H9 (cell line): Measurements from ENCODE around the gene NTPCR. TPM values are rescaled to one million over a fixed set of nuclear protein-coding genes. Genes with fewer than 3 reads are reported as not detected.
A peak's percentile ranks its signal among the peaks of the same experiment; 100 is the strongest.

Experiments used
- DNase-seq: peaks from one replicate; pipeline ENCODE4 v3.0.0-alpha.2; 2017
- H2AFZ ChIP-seq: one replicate; pipeline ENCODE4 v1.6.1; 2013; ENCODE audit warnings: mild to moderate bottlenecking, low read length, control low read depth, moderate library complexity
- H2AK5ac ChIP-seq: 2 replicates; pipeline ENCODE4 v1.6.1; 2013; ENCODE audit warnings: low read length, control low read depth, mixed read lengths; ENCODE audit not compliant: insufficient read length
- H2BK120ac ChIP-seq: one replicate; pipeline ENCODE4 v1.6.1; 2013; ENCODE audit warnings: low read depth, mild to moderate bottlenecking, low read length, control low read depth, inconsistent platforms; ENCODE audit not compliant: poor library complexity, severe bottlenecking
- H2BK12ac ChIP-seq: 2 replicates; pipeline ENCODE4 v1.6.1; 2013; ENCODE audit warnings: low read length, control low read depth, mixed read lengths, low read depth; ENCODE audit not compliant: insufficient read length
- H2BK15ac ChIP-seq: 2 replicates; pipeline ENCODE4 v1.6.1; 2013; ENCODE audit warnings: low read depth, low read length, control low read depth
- H2BK20ac ChIP-seq: one replicate; pipeline ENCODE4 v1.6.1; 2013; ENCODE audit warnings: low read depth, mild to moderate bottlenecking, low read length, control low read depth, inconsistent platforms; ENCODE audit not compliant: poor library complexity, severe bottlenecking
- H2BK5ac ChIP-seq: 2 replicates; pipeline ENCODE4 v1.6.1; 2013; ENCODE audit warnings: low read length, control low read depth, mixed read lengths; ENCODE audit not compliant: insufficient read length
- H3K14ac ChIP-seq: 2 replicates; pipeline ENCODE4 v1.6.1; 2013; ENCODE audit warnings: low read length, control low read depth; ENCODE audit not compliant: insufficient read depth
- H3K18ac ChIP-seq: 2 replicates; pipeline ENCODE4 v1.6.1; 2013; ENCODE audit warnings: low read depth, mild to moderate bottlenecking, mixed read lengths, low read length, control low read depth; ENCODE audit not compliant: insufficient read length
- H3K23ac ChIP-seq: 2 replicates; pipeline ENCODE4 v1.6.1; 2013; ENCODE audit warnings: low read length, control low read depth, mixed read lengths, low read depth; ENCODE audit not compliant: insufficient read length
- H3K23me2 ChIP-seq: 2 replicates; pipeline ENCODE4 v1.6.1; 2013; ENCODE audit warnings: low read depth, mild to moderate bottlenecking, mixed read lengths, low read length, control low read depth; ENCODE audit not compliant: insufficient read length, poor library complexity, severe bottlenecking
- H3K27ac ChIP-seq: 2 replicates; pipeline ENCODE4 v1.5.1; 2013; ENCODE audit warnings: low read length, control low read depth, mixed read lengths, low read depth; ENCODE audit not compliant: insufficient read length
- H3K27me3 ChIP-seq: 2 replicates; pipeline ENCODE4 v1.6.1; 2013; ENCODE audit warnings: low read length, control low read depth, inconsistent platforms; ENCODE audit not compliant: insufficient read depth
- H3K4ac ChIP-seq: 2 replicates; pipeline ENCODE4 v1.6.1; 2013; ENCODE audit warnings: low read depth, mild to moderate bottlenecking, control low read depth, inconsistent platforms, low read length, moderate library complexity
- H3K4me1 ChIP-seq: 2 replicates; pipeline ENCODE4 v1.6.1; 2013; ENCODE audit warnings: low read length, control low read depth, inconsistent platforms; ENCODE audit not compliant: insufficient read depth
- H3K4me2 ChIP-seq: 2 replicates; pipeline ENCODE4 v1.6.1; 2013; ENCODE audit warnings: low read length, control low read depth, mixed read lengths; ENCODE audit not compliant: insufficient read length, insufficient read depth
- H3K56ac ChIP-seq: 2 replicates; pipeline ENCODE4 v1.6.1; 2013; ENCODE audit warnings: low read depth, mild to moderate bottlenecking, mixed read lengths, low read length, control low read depth; ENCODE audit not compliant: insufficient read length
- H3K79me1 ChIP-seq: 2 replicates; pipeline ENCODE4 v1.6.1; 2013; ENCODE audit warnings: low read depth, mild to moderate bottlenecking, moderate library complexity, low read length, control low read depth, inconsistent platforms; ENCODE audit not compliant: insufficient read depth, poor library complexity, severe bottlenecking
- H3K79me2 ChIP-seq: 2 replicates; pipeline ENCODE4 v1.6.1; 2013; ENCODE audit warnings: low read length, control low read depth, inconsistent platforms; ENCODE audit not compliant: insufficient read depth
- H3K9ac ChIP-seq: 2 replicates; pipeline ENCODE4 v1.6.1; 2013; ENCODE audit warnings: low read length, control low read depth, mixed read lengths; ENCODE audit not compliant: insufficient read length; ENCODE audit errors: extremely low read depth
- H3K9me3 ChIP-seq: one replicate; pipeline ENCODE4 v1.6.1; 2013; ENCODE audit warnings: low read depth, low read length, inconsistent platforms; ENCODE audit not compliant: control insufficient read depth
- H3T11ph ChIP-seq: one replicate; pipeline ENCODE4 v1.6.1; 2013; ENCODE audit warnings: mild to moderate bottlenecking, low read length, control low read depth, inconsistent platforms
- H4K20me1 ChIP-seq: one replicate; pipeline ENCODE4 v1.6.1; 2013; ENCODE audit not compliant: control insufficient read depth, insufficient read length, insufficient read depth
- H4K5ac ChIP-seq: 2 replicates; pipeline ENCODE4 v1.6.1; 2013; ENCODE audit warnings: low read depth, mild to moderate bottlenecking, mixed read lengths, low read length, control low read depth; ENCODE audit not compliant: insufficient read length
- H4K8ac ChIP-seq: replicated peaks from 2 replicates; pipeline ENCODE4 v1.6.1; 2013; ENCODE audit warnings: low read length, control low read depth, mixed read lengths, low read depth; ENCODE audit not compliant: insufficient read length
- H4K91ac ChIP-seq: 2 replicates; pipeline ENCODE4 v1.6.1; 2013; ENCODE audit warnings: low read depth, mild to moderate bottlenecking, moderate library complexity, mixed read lengths, low read length, control low read depth; ENCODE audit not compliant: insufficient read length
- H3K27ac Mint-ChIP-seq, 3 experiments: 2 replicates in 2 of 3; 3 replicates in 1 of 3; pipeline ENCODE4 v1.8.0; 2020 to 2021; ENCODE audit warnings: mixed read lengths in 3 of 3, mild to moderate bottlenecking in 1 of 3, moderate library complexity in 1 of 3
- H3K27me3 Mint-ChIP-seq: 2 replicates; pipeline ENCODE4 v1.8.0; 2021; ENCODE audit warnings: low read depth, mild to moderate bottlenecking, moderate library complexity, mixed read lengths
- H3K36me3 Mint-ChIP-seq, 3 experiments: 2 replicates in 2 of 3; 3 replicates in 1 of 3; pipeline ENCODE4 v1.8.0; 2020 to 2021; ENCODE audit warnings: low read depth in 3 of 3, mixed read lengths in 3 of 3; ENCODE audit not compliant: insufficient read depth in 1 of 3
- H3K4me1 Mint-ChIP-seq, 2 experiments: 2 replicates each; pipeline ENCODE4 v1.8.0; 2020; ENCODE audit warnings: mixed read lengths in 2 of 2
- H3K4me3 Mint-ChIP-seq, 2 experiments: 2 replicates in 1 of 2; 3 replicates in 1 of 2; pipeline ENCODE4 v1.8.0; 2020 to 2021; ENCODE audit warnings: mild to moderate bottlenecking in 2 of 2, mixed read lengths in 2 of 2, moderate library complexity in 1 of 2
- H3K9me3 Mint-ChIP-seq, 2 experiments: 2 replicates in 1 of 2; 3 replicates in 1 of 2; pipeline ENCODE4 v1.8.0; 2020; ENCODE audit warnings: mild to moderate bottlenecking in 2 of 2, mixed read lengths in 2 of 2, moderate library complexity in 1 of 2
- WGBS: extraction: QIAGEN DNeasy Blood & Tissue Kit; methylation state at CpG from one replicate; pipeline ENCODE4 v1.1.7; 2013; ENCODE audit warnings: missing lambda C conversion rate, low lambda C conversion rate, mixed read lengths; ENCODE audit not compliant: insufficient read length; ENCODE audit errors: extremely low coverage; 5-methylcytosine and 5-hydroxymethylcytosine counted together
- total RNA-seq: library from RNA; stranded (reverse); gene quantifications from 2 replicates; pipeline ENCODE4 v1.2.1, GENCODE V29; 2021
- TF ChIP-seq, protein P1 (sequence below): fragments of 200-600 bp; sonication (generic); conservative IDR thresholded peaks from 3 replicates; pipeline ENCODE4 v1.8.0; 2021; ENCODE audit warnings: antibody characterized with exemption, mild to moderate bottlenecking

NTPCR gene
- total RNA-seq, 1 experiment from 2014 or later, result 87.4 TPM

DNA sequence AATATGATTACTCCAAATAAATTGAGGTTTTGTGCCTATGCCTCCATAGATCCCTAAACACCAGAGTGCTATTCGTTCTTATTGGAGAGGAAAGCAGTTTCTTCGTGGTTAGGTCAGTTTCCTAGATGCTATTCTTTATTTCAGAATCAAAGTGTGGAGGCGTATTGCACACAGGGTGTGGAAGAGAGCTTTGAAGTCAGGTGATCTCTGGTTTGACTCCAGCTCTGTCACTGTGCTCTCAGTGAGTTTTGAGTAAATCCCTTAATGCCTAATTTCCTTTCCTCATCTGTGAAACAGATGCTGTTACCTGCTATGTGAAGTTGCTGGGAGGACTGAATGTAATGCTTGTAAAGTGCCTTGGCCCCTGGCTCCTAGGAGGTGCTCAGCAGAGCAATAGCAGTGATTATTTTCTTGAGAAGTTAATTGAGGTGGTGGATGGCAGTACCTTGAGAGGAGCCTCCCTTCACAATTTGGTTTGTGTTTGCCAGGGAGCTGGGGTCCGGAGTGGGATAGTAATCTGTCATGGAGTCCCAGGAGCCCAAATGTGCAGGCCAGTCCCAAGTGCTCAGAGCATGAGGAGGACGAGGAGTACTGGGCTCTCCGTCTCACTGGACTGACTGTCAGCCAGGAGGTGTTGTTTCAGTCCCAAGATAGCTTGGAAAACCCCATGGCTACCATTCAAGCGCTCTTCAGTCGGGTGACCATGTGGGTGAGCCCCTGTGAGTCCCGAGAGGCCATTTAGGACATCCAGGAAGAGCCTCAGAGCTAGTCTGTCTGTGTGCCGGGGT lies 14.9 kb downstream of the NTPCR start:
- H4K8ac ChIP-seq, result no peak overlapping the region
- Mint-ChIP-seq H3K27ac (peak overlapping the region in 1 of 3 experiments; percentile 26; a peak in 3 of 7 replicates), H3K9me3 (no peaks in the 10 kb centered on the region)

More for the DNA sequence above, 14.9 kb downstream of the NTPCR start:
- Histone ChIP-seq H3K9ac (no peak overlapping the region), H2AK5ac (no peak overlapping the region), H3K27ac (no peak overlapping the region), H2BK12ac (no peak overlapping the region), H3K14ac (no peak overlapping the region), H3K27me3 (no peaks in the 10 kb centered on the region), H3K4ac (no peak overlapping the region; the same call in 1 of the 2 replicates), H2BK15ac (no peak overlapping the region), H3K79me2 (no peaks in the 10 kb centered on the region; the same call in 1 of the 2 replicates), H2BK120ac (no peak overlapping the region), H4K20me1 (no peaks in the 10 kb centered on the region), H4K91ac (no peak overlapping the region), H3K56ac (no peak overlapping the region), H2BK20ac (no peak overlapping the region), H2AFZ (no peak overlapping the region), H4K5ac (no peak overlapping the region), H3K4me1 (no peaks in the 10 kb centered on the region), H3K79me1 (peaks cover 8% of the 10 kb centered on the region), H3K23me2 (no peaks in the 10 kb centered on the region), H3K23ac (no peak overlapping the region), H3T11ph (no peak overlapping the region), H3K18ac (no peak overlapping the region), H3K9me3 (no peaks in the 10 kb centered on the region), H3K4me2 (no peak overlapping the region), H2BK5ac (no peak overlapping the region)
- Mint-ChIP-seq H3K27me3 (no peaks in the 10 kb centered on the region), H3K36me3 (peaks cover 11 to 57% (median 44%) of the 10 kb centered on the region in 3 experiments; a peak in 6 of 7 replicates), H3K4me3 (no peak overlapping the region), H3K4me1 (no peaks in the 10 kb centered on the region; a peak in 1 of 4 replicates)
- no CpG with 5 or more reads among the region's 10 CpGs for WGBS
- TF ChIP-seq, protein P1, sequence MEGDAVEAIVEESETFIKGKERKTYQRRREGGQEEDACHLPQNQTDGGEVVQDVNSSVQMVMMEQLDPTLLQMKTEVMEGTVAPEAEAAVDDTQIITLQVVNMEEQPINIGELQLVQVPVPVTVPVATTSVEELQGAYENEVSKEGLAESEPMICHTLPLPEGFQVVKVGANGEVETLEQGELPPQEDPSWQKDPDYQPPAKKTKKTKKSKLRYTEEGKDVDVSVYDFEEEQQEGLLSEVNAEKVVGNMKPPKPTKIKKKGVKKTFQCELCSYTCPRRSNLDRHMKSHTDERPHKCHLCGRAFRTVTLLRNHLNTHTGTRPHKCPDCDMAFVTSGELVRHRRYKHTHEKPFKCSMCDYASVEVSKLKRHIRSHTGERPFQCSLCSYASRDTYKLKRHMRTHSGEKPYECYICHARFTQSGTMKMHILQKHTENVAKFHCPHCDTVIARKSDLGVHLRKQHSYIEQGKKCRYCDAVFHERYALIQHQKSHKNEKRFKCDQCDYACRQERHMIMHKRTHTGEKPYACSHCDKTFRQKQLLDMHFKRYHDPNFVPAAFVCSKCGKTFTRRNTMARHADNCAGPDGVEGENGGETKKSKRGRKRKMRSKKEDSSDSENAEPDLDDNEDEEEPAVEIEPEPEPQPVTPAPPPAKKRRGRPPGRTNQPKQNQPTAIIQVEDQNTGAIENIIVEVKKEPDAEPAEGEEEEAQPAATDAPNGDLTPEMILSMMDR, result no peak
- no peak for DNase-seq
